Neutrophil (primary cell): ENCODE data around the gene FRYL.

Source experiments
- H3K27ac ChIP-seq: fragments of 200-600 bp; sonication (generic); 2 replicates; pipeline ENCODE4 v1.5.1; 2016; ENCODE audit warnings: mild to moderate bottlenecking, moderate library complexity
- H3K27me3 ChIP-seq: fragments of 200-600 bp; sonication (generic); 2 replicates; pipeline ENCODE4 v1.6.0; 2016; ENCODE audit warnings: mild to moderate bottlenecking
- H3K36me3 ChIP-seq: fragments of 200-600 bp; sonication (generic); 2 replicates; pipeline ENCODE4 v1.5.1; 2017
- H3K4me1 ChIP-seq, 2 experiments: fragments of 200-600 bp in 1 of 2; sonication (generic) in 1 of 2; 1 replicate in 1 of 2; 2 replicates in 1 of 2; pipeline versions ENCODE4 v1.5.1 to v1.6.1; 2013 to 2016; ENCODE audit warnings: low read depth in 1 of 2, low read length in 1 of 2, mild to moderate bottlenecking in 1 of 2, moderate library complexity in 1 of 2; ENCODE audit not compliant: control insufficient read depth in 1 of 2, insufficient read depth in 1 of 2
- H3K4me3 ChIP-seq, 2 experiments: fragments of 200-600 bp in 1 of 2; sonication (generic) in 1 of 2; 1 replicate in 1 of 2; 2 replicates in 1 of 2; pipeline ENCODE4 v1.5.1; 2013 to 2016; ENCODE audit warnings: low read depth in 1 of 2, low read length in 1 of 2, mild to moderate bottlenecking in 1 of 2, moderate library complexity in 1 of 2
- H3K9me3 ChIP-seq: fragments of 200-600 bp; sonication (generic); 2 replicates; pipeline ENCODE4 v1.5.1; 2016
- TF ChIP-seq, protein P1 (sequence below): fragments of 200-600 bp; sonication (generic); IDR thresholded peaks from 2 replicates; pipeline ENCODE4 v1.5.1; 2016; ENCODE audit warnings: antibody characterized with exemption

FRYL gene

DNA sequence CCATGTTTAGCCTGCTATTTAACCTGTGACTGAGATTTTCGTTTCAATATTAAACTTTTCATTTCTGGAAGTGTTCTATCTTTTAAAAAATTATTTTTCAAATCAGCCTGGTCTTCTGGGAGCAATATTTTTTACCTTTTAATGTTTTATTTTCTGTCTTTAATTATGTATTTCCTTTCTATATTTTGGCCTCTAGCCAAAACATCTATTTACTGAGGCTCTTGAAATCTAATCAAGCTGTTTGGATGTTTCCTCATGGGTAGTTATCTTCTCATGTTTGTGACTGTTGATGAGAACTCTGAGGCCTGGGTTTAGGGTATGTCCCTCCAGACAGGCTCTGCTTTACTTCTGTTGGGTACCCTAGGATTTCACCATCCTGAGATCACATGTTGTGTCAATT lies 307.3 kb downstream of the FRYL start:
- no peaks in the 10 kb centered on the region for H3K9me3 ChIP-seq
- no peak overlapping the region for H3K27ac ChIP-seq
- no peaks in the 10 kb centered on the region for H3K36me3 ChIP-seq
- H3K4me3 ChIP-seq: no peak overlapping the region
- H3K4me1 ChIP-seq: no peaks in the 10 kb centered on the region
- peaks cover 21% of the 10 kb centered on the region for H3K27me3 ChIP-seq
- TF ChIP-seq, protein P1, sequence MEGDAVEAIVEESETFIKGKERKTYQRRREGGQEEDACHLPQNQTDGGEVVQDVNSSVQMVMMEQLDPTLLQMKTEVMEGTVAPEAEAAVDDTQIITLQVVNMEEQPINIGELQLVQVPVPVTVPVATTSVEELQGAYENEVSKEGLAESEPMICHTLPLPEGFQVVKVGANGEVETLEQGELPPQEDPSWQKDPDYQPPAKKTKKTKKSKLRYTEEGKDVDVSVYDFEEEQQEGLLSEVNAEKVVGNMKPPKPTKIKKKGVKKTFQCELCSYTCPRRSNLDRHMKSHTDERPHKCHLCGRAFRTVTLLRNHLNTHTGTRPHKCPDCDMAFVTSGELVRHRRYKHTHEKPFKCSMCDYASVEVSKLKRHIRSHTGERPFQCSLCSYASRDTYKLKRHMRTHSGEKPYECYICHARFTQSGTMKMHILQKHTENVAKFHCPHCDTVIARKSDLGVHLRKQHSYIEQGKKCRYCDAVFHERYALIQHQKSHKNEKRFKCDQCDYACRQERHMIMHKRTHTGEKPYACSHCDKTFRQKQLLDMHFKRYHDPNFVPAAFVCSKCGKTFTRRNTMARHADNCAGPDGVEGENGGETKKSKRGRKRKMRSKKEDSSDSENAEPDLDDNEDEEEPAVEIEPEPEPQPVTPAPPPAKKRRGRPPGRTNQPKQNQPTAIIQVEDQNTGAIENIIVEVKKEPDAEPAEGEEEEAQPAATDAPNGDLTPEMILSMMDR: no peak

DNA sequence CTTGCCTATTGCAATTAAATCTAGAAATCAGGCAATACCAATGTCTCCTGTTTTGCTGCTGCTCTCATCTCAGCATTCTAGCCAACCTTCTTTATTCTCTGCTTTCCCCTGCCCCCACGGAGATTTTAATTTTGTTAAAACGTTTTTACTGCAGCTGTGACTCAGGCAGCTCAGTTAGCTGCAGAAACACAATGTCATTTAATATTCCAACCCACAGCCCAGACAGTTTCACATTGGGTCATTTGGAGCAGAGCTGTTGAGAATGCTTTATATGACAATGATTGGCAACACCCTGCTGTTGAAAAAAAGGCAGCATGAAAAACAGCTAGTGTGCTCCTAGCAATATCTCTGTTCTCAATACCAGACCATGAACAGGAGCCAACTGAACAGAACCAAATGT lies 309.5 kb downstream of the FRYL start:
- Histone ChIP-seq H3K27me3 (peaks cover 14% of the 10 kb centered on the region), H3K4me3 (no peak overlapping the region), H3K27ac (no peak overlapping the region), H3K36me3 (no peaks in the 10 kb centered on the region), H3K4me1 (no peaks in the 10 kb centered on the region), H3K9me3 (no peaks in the 10 kb centered on the region)
- TF ChIP-seq, protein P1: no peak

DNA sequence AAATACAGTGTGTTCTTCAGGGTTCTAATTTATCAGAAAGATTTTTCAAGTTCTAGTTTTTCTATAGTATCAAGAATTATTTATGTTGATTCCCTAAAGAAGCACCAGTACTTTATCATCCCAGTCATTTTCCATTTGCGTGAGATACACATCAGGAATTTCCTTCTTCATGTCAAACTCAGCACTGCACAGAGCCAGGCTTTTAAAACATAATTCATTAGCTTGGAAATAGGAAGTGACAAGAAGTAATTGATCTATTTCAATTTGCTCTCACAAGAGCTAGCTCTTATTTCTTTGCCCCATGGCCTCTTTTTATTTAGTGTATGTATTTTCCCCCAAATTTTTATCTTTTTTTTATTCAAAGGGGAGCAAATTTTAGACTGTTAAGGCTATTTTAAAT lies 309.9 kb downstream of the FRYL start:
- no peak overlapping the region for H3K4me3 ChIP-seq
- TF ChIP-seq, protein P1: no peak
- H3K27me3 ChIP-seq: peaks cover 12% of the 10 kb centered on the region
- no peaks in the 10 kb centered on the region for H3K36me3 ChIP-seq
- no peak overlapping the region for H3K27ac ChIP-seq
- no peaks in the 10 kb centered on the region for H3K9me3 ChIP-seq
- no peaks in the 10 kb centered on the region for H3K4me1 ChIP-seq

DNA sequence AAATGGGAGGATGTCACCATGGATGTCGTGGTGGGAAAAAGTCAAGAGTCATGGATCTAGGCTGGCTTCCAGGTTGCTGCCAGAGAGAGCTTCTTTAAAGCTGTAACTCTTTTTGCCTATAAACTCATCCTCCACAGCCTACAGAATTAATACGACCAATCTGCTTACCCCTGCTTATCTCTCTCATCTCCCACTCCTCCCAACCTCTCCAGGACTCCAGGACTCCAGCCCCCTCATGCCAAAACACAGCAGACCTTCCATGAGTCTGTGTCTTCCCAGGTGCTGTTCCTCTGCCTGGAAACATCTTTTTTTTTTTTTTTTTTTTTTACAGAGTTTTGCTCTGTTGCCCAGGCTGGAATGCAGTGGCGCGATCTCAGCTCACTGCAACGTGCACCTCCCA lies 312.2 kb downstream of the FRYL start:
- Histone ChIP-seq H3K36me3 (no peaks in the 10 kb centered on the region), H3K9me3 (no peaks in the 10 kb centered on the region), H3K4me3 (no peak overlapping the region), H3K27ac (no peak overlapping the region), H3K27me3 (peaks cover 8% of the 10 kb centered on the region), H3K4me1 (no peaks in the 10 kb centered on the region)
- TF ChIP-seq, protein P1: no peak

DNA sequence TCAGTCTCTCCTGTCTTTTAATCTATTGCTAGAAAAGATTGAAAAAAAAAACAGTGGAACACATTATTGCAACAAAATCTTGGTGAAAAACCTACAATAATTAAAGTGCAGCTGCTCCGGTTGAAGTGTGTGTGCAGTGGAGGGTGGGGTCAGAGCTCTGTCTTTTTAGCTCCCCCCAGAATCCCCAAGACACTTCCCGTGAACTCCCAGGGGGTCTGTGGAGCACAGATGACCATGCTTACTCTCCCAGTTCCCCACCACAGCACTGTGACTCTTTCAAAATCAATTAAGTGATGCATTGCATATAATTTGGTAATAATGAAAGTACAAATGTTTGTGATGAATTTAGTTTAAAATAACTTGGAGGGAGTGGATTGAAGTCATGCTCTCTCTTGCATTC lies 312.6 kb downstream of the FRYL start:
- TF ChIP-seq, protein P1: no peak
- no peak overlapping the region for H3K27ac ChIP-seq

DNA sequence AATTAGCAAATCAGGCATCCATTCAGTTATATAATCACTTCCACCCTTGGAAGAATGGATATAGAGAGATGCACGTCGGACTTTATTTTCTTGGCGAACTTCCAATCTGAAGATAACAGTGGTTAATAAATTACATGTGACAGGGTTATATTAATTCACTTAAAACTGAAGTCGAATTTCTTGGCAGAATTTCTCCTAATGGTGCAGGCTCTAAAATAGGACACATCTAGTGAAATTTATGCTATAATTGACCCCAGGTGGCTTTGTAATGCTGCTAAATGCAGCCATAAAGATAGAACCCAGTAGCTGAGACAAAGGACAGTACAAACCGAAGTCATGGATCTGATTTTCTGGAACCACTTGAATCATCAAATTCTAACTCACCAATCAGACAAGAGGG lies 317.7 kb downstream of the FRYL start:
- Histone ChIP-seq H3K4me3 (no peak overlapping the region), H3K27me3 (no peaks in the 10 kb centered on the region), H3K4me1 (no peaks in the 10 kb centered on the region), H3K36me3 (no peaks in the 10 kb centered on the region), H3K27ac (no peak overlapping the region), H3K9me3 (no peaks in the 10 kb centered on the region)
- TF ChIP-seq, protein P1: no peak

More for the DNA sequence above, 312.6 kb downstream of the FRYL start:
- no peaks in the 10 kb centered on the region for H3K4me1 ChIP-seq
- H3K27me3 ChIP-seq: peaks cover 8% of the 10 kb centered on the region
- H3K4me3 ChIP-seq: no peak overlapping the region
- no peaks in the 10 kb centered on the region for H3K36me3 ChIP-seq
- no peaks in the 10 kb centered on the region for H3K9me3 ChIP-seq
